GM21528 (cell line): ENCODE measurements around the gene CAPN13.

Source experiments
- ATAC-seq: cut with Tn5 transposase; IDR thresholded peaks from one replicate; pipeline ENCODE4 v1.9.1; 2021; ENCODE audit warnings: mild to moderate bottlenecking, moderate library complexity; ENCODE audit not compliant: unreplicated experiment, low FRiP score

CAPN13 gene

GRCh38 chr2:30765876-30766470 is 41.3 kb downstream of the CAPN13 start:
- no peak for ATAC-seq

- ATAC-seq: no peak
These were observed 42.1 kb downstream of the CAPN13 start for GRCh38 chr2:30765191-30765590.

- no peak for ATAC-seq
These were observed 43.0 kb downstream of the CAPN13 start for GRCh38 chr2:30764021-30764800.

GRCh38 chr2:30763151-30763660 is 44.0 kb downstream of the CAPN13 start:
- ATAC-seq: no peak

- ATAC-seq: no peak
These were observed 46.0 kb downstream of the CAPN13 start for GRCh38 chr2:30761226-30761625.

GRCh38 chr2:30759481-30759880 is 47.8 kb downstream of the CAPN13 start:
- ATAC-seq: no peak

GRCh38 chr2:30758191-30758651 is 49.0 kb downstream of the CAPN13 start:
- no peak for ATAC-seq

GRCh38 chr2:30757749-30758148 is 49.5 kb downstream of the CAPN13 start:
- no peak for ATAC-seq

GRCh38 chr2:30756971-30757370 is 50.3 kb downstream of the CAPN13 start:
- no peak for ATAC-seq

GRCh38 chr2:30756051-30756719 is 51.1 kb downstream of the CAPN13 start:
- no peak for ATAC-seq

- no peak for ATAC-seq
These were observed 53.6 kb downstream of the CAPN13 start for GRCh38 chr2:30753630-30754029.

- no peak for ATAC-seq
These were observed 54.4 kb downstream of the CAPN13 start for GRCh38 chr2:30752811-30753210.

GRCh38 chr2:30747206-30747605 is 60.0 kb downstream of the CAPN13 start:
- ATAC-seq: no peak

- ATAC-seq: no peak
These were observed 62.4 kb downstream of the CAPN13 start for GRCh38 chr2:30744823-30745222.

GRCh38 chr2:30741576-30741975 is 65.7 kb downstream of the CAPN13 start:
- no peak for ATAC-seq

GRCh38 chr2:30738141-30738911 is 68.9 kb downstream of the CAPN13 start:
- no peak for ATAC-seq

GRCh38 chr2:30737326-30737610 is 70.0 kb downstream of the CAPN13 start:
- no peak for ATAC-seq

GRCh38 chr2:30736461-30737325 is 70.6 kb downstream of the CAPN13 start:
- ATAC-seq: no peak

GRCh38 chr2:30733876-30734520 is 73.2 kb downstream of the CAPN13 start:
- no peak for ATAC-seq
